ENCODE measurements around the gene CAVIN4. TPM values are rescaled to one million over a fixed set of nuclear protein-coding genes. Genes with fewer than 3 reads are reported as not detected.

Gene CAVIN4
- total RNA-seq, 1 experiment from 2014 or later = 1.3 TPM

DNA sequence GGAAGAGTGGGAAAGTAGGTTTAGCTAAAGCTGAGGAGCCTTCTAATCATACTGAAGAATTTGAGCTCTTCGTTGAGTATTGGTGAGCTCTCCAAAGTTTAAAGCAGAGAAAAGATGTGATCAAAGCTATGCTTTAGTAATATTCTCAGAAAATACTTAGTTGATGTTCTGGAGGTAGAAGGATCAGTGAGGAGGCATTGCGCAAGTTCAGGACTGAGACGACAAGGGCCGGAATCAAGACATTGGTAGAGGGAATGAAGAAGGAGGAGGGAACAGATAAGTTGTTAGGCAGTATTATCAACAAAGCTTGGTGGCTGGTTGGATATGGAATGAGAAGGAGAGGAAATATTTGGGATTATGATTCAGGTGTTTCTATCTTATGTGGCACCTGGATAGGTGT, 7.1 kb downstream of the CAVIN4 start:
- Histone ChIP-seq H3K36me3 (ENCODE audit: low read depth) (no peaks in the 10 kb centered on the region), H2AFZ (no peak overlapping the region), H3K27me3 (ENCODE audit: insufficient read depth, low read depth) (no peaks in the 10 kb centered on the region), H3K27ac (no peak overlapping the region), H3K9me3 (ENCODE audit: insufficient read depth, low read depth) (0 out of 2 replicates have a peak, but pooled peaks cover 5% of the 10 kb centered on the region), H3K9me2 (ENCODE audit: insufficient read depth) (no peaks in the 10 kb centered on the region), H3K4me1 (replicated peaks; ENCODE audit: insufficient read depth) (peaks cover 15% of the 10 kb centered on the region), H4K20me1 (ENCODE audit: insufficient read depth) (no peaks in the 10 kb centered on the region), H3K4me2 (no peak overlapping the region), H3K4me3 (no peak overlapping the region), H3K79me2 (ENCODE audit: low read depth) (no peaks in the 10 kb centered on the region), H3F3A (ENCODE audit: insufficient read depth, low read depth) (peaks cover 12% of the 10 kb centered on the region; the same call in 1 of the 2 replicates)
- TF ChIP-seq, protein P1, sequence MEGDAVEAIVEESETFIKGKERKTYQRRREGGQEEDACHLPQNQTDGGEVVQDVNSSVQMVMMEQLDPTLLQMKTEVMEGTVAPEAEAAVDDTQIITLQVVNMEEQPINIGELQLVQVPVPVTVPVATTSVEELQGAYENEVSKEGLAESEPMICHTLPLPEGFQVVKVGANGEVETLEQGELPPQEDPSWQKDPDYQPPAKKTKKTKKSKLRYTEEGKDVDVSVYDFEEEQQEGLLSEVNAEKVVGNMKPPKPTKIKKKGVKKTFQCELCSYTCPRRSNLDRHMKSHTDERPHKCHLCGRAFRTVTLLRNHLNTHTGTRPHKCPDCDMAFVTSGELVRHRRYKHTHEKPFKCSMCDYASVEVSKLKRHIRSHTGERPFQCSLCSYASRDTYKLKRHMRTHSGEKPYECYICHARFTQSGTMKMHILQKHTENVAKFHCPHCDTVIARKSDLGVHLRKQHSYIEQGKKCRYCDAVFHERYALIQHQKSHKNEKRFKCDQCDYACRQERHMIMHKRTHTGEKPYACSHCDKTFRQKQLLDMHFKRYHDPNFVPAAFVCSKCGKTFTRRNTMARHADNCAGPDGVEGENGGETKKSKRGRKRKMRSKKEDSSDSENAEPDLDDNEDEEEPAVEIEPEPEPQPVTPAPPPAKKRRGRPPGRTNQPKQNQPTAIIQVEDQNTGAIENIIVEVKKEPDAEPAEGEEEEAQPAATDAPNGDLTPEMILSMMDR (conservative IDR thresholded peaks at IDR 0.05) = no peak
- no peak for TF ChIP-seq EZH2 (IDR thresholded peaks at IDR 0.05; ENCODE audit: low read depth)
- no TSS peak for BruUV-seq (replicated peaks)
- POLR2A ChIA-PET (ENCODE audit: unreplicated experiment) = no interaction called here
- CTCF ChIA-PET = no interaction called here
- intact Hi-C loops (cut with micrococcal nuclease; ENCODE audit: unreplicated experiment) = no loop called here
- no peak for DNase-seq

DNA sequence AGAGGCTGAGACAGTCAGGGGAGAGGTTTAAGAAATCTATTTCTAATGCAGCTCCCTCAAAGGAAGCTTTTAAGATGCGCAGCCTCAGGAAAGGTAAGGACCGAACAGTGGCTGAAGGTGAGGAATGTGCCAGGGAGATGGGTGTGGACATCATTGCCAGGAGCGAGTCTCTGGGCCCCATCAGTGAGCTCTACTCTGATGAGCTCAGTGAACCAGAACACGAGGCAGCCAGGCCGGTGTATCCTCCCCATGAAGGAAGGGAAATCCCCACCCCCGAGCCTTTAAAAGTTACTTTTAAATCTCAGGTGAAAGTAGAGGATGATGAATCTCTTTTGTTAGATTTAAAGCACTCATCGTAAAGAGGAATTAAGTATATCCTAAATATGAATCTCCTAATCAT, 8.2 kb downstream of the CAVIN4 start:
- H3K9me3 ChIP-seq (ENCODE audit: insufficient read depth, low read depth) = 0 out of 2 replicates have a peak, but pooled peaks cover 5% of the 10 kb centered on the region
- H4K20me1 ChIP-seq (ENCODE audit: insufficient read depth) = no peaks in the 10 kb centered on the region
- no peaks in the 10 kb centered on the region for H3K36me3 ChIP-seq (ENCODE audit: low read depth)
- peak in 1 of 2 experiments; percentile 54 for DNase-seq
- POLR2A ChIA-PET (ENCODE audit: unreplicated experiment) = interaction anchor here (0.6 kb wide), 1 partner anchor 82 kb away, joined by 3 read pairs; no protein-coding TSS in a partner anchor
- H2AFZ ChIP-seq = no peak overlapping the region
- CTCF ChIA-PET = interaction anchor here (0.5 to 1.1 kb wide), 2 partner anchors 80 to 363 kb away, joined by 3 read pairs; no protein-coding TSS in a partner anchor
- H3F3A ChIP-seq (ENCODE audit: insufficient read depth, low read depth) = peaks cover 12% of the 10 kb centered on the region; the same call in 1 of the 2 replicates
- intact Hi-C loops (cut with micrococcal nuclease; ENCODE audit: unreplicated experiment) = loop anchor here (2.0 kb wide), 1 partner anchor 69 kb away; no protein-coding TSS in a partner anchor
- no TSS peak for BruUV-seq (replicated peaks)
- H3K9me2 ChIP-seq (ENCODE audit: insufficient read depth) = no peaks in the 10 kb centered on the region
- H3K27ac ChIP-seq = no peak overlapping the region
- no peak for TF ChIP-seq EZH2 (IDR thresholded peaks at IDR 0.05; ENCODE audit: low read depth)
- TF ChIP-seq, protein P1 (conservative IDR thresholded peaks at IDR 0.05) = no peak
- no peak overlapping the region for H3K4me2 ChIP-seq
- H3K4me3 ChIP-seq = no peak overlapping the region
- H3K27me3 ChIP-seq (ENCODE audit: insufficient read depth, low read depth) = no peaks in the 10 kb centered on the region
- no peaks in the 10 kb centered on the region for H3K79me2 ChIP-seq (ENCODE audit: low read depth)
- H3K4me1 ChIP-seq (replicated peaks; ENCODE audit: insufficient read depth) = peaks cover 15% of the 10 kb centered on the region

DNA sequence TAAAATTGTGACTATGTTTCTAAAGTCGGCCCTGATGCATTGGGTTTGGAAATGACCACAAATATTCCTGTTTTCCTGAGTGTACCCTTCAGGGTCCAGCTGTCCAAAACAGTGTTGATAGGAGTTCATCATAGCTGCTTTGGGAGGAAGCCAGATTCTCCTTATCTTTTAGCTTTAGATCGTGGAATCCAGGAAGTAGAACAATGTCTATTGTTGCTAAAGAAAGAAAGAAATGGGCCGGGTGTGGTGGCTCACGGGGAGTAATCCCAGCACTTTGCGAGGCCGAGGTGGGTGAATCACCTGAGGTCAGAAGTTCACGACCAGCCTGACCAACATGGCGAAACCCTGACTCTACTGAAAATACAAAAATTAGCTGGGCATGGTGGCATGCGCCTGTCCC, 9.5 kb downstream of the CAVIN4 start:
- H3K4me2 ChIP-seq = peak overlapping the region; percentile 32
- no TSS peak for BruUV-seq (replicated peaks)

More for the DNA sequence above, 9.5 kb downstream of the CAVIN4 start:
- peak; percentile 65 to 68 for DNase-seq
- no peak overlapping the region for H3K27ac ChIP-seq
- peaks cover 12% of the 10 kb centered on the region; the same call in 1 of the 2 replicates for H3F3A ChIP-seq (ENCODE audit: insufficient read depth, low read depth)
- no peaks in the 10 kb centered on the region for H3K36me3 ChIP-seq (ENCODE audit: low read depth)
- CTCF ChIA-PET = no interaction called here
- H3K9me3 ChIP-seq (ENCODE audit: insufficient read depth, low read depth) = 0 out of 2 replicates have a peak, but pooled peaks cover 5% of the 10 kb centered on the region
- no peak for TF ChIP-seq EZH2 (IDR thresholded peaks at IDR 0.05; ENCODE audit: low read depth)
- TF ChIP-seq, protein P1 (conservative IDR thresholded peaks at IDR 0.05) = no peak
- H3K79me2 ChIP-seq (ENCODE audit: low read depth) = no peaks in the 10 kb centered on the region
- H3K4me1 ChIP-seq (replicated peaks; ENCODE audit: insufficient read depth) = peaks cover 15% of the 10 kb centered on the region
- intact Hi-C loops (cut with micrococcal nuclease; ENCODE audit: unreplicated experiment) = loop anchor here (2.0 kb wide), 1 partner anchor 71 kb away; no protein-coding TSS in a partner anchor
- H3K4me3 ChIP-seq = no peak overlapping the region
- no peaks in the 10 kb centered on the region for H3K9me2 ChIP-seq (ENCODE audit: insufficient read depth)
- H4K20me1 ChIP-seq (ENCODE audit: insufficient read depth) = no peaks in the 10 kb centered on the region
- no peaks in the 10 kb centered on the region for H3K27me3 ChIP-seq (ENCODE audit: insufficient read depth, low read depth)
- H2AFZ ChIP-seq = peak overlapping the region; percentile 60
- POLR2A ChIA-PET (ENCODE audit: unreplicated experiment) = interaction anchor here (0.6 kb wide), 1 partner anchor 176 kb away, joined by 6 read pairs; no protein-coding TSS in a partner anchor
